Measurements from ENCODE around the gene SORCS3.

- TF ChIP-seq IRX3 (CRISPR knock-in tag; IDR thresholded peaks at IDR 0.05; ENCODE audit: borderline replicate concordance, low read depth), result no peak
- no peak for TF ChIP-seq ZNF607 (CRISPR knock-in tag; IDR thresholded peaks at IDR 0.05; ENCODE audit: borderline replicate concordance)
- no peak for TF ChIP-seq E2F5 (CRISPR knock-in tag; conservative IDR thresholded peaks at IDR 0.05)
- no peak for TF ChIP-seq MLX (CRISPR knock-in tag; IDR thresholded peaks at IDR 0.05)
- no peak for TF ChIP-seq STAG1 (CRISPR knock-in tag; IDR thresholded peaks at IDR 0.05)
- no peak for TF ChIP-seq MEIS1 (CRISPR knock-in tag; IDR thresholded peaks at IDR 0.05; ENCODE audit: borderline replicate concordance)
- no peak for TF ChIP-seq REXO4 (CRISPR knock-in tag; IDR thresholded peaks at IDR 0.05; ENCODE audit: borderline replicate concordance)
- TF ChIP-seq CTCF (CRISPR knock-in tag; IDR thresholded peaks at IDR 0.05), result no peak
- TF ChIP-seq RFX5 (IDR thresholded peaks at IDR 0.05; ENCODE audit: low read depth, low read length), result no peak
- no peak for TF ChIP-seq NFE2L2 (IDR thresholded peaks at IDR 0.05; ENCODE audit: low read length)
- TF ChIP-seq PREB (CRISPR knock-in tag; IDR thresholded peaks at IDR 0.05), result no peak
- TF ChIP-seq ZFX (CRISPR knock-in tag; IDR thresholded peaks at IDR 0.05; ENCODE audit: low read depth), result no peak
Observed at GRCh38 chr10:104966563-104967297, 325.6 kb downstream of the SORCS3 start.

Data from HepG2 (cell line).